Measurements from ENCODE around the gene CPSF6. TPM values are rescaled to one million over a fixed set of nuclear protein-coding genes. Genes with fewer than 3 reads are reported as not detected.

The CPSF6 gene
- total and polyA plus RNA-seq, 2 of the 8 experiments (the other 6 are each of a cell fraction or from before 2014, with no cell fraction given) = 92.7 to 167 TPM

DNA sequence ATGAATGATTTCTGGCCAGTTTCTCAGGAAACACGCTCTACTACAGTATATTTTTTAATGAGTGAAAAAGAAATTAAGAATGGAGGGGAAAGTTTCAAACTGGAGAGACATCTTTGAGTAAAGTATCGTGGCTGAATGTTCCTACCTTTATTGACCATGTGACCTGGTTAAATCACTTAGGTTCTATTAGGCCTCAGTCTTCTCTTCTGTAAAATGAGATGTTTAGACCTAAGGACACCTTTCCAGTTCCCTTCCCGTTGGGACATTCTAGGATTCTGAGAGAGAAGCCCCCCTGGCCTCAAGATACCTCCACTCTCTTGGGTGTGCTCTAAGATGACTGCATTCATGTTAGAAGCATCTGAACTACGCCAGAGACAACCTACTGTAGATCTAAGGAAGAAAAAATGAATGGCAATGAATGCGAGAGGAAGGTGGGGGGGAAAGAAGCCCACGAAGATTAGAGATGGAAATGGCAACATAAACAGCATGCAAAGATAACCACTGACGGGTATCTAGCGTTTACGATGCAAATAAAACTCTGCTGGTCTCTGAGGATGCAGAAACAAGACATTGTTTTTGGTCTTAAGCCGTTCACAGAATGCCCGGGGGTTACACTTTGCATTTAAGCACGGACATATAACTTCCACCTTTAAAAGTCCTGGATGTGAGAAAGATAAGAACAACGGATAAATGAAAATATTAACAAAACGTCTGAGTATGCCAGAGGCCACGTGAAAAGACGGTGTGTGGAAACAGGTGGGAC, 599 bp upstream of the CPSF6 start:
- H3K4me2 ChIP-seq (ENCODE audit: insufficient read depth in 1 of 2, low read depth in 2 of 2, low read length in 2 of 2) = peak overlapping the region; percentile 76 to 98
- peak; percentile 36 for FAIRE-seq
- POLR2A ChIA-PET (ENCODE audit: partially characterized antibody) = interaction anchor here (0.7 to 7.0 kb wide), 9 partner anchors 10 to 84 kb away, joined by 3 to 48 read pairs (median 4); no protein-coding TSS in a partner anchor

More for the DNA sequence above, 599 bp upstream of the CPSF6 start:
- Histone ChIP-seq H3K18ac (ENCODE audit: extremely low read depth, low read length) (peak overlapping the region; percentile 93), H4K91ac (replicated peaks; ENCODE audit: insufficient read length, low read length) (peak overlapping the region; percentile 4), H3K4me3 (ENCODE audit: extremely low read depth in 1 of 4, insufficient read depth in 2 of 4, low read depth in 3 of 4, low read length in 4 of 4) (peak overlapping the region; percentile 44 to 99 (median 65)), H3K23me2 (ENCODE audit: low read depth, low read length) (peaks cover 6% of the 10 kb centered on the region), H4K5ac (ENCODE audit: insufficient read length, low read depth, low read length) (peak overlapping the region; percentile 87), H2BK20ac (ENCODE audit: low read length) (no peak overlapping the region), H3K27ac (ENCODE audit: low read depth, low read length) (peak overlapping the region; percentile 37; the same call in 1 of the 2 replicates), H3K9ac (replicated peaks in 1 of 4; ENCODE audit: extremely low read depth in 1 of 4, low read depth in 3 of 4, low read length in 3 of 4) (peak overlapping the region; percentile 34 to 99 (median 77); a peak in 6 of 7 replicates), H2AK5ac (ENCODE audit: low read depth, low read length) (no peak overlapping the region; the same call in 1 of the 2 replicates), H2AFZ (ENCODE audit: low read length) (peak overlapping the region; percentile 79), H2BK15ac (ENCODE audit: low read length) (peak overlapping the region; percentile 36; the same call in 1 of the 2 replicates), H3K56ac (replicated peaks; ENCODE audit: insufficient read length, low read depth, low read length) (no peak overlapping the region), H3K4me1 (replicated peaks in 1 of 4; ENCODE audit: control insufficient read depth in 3 of 4, insufficient read depth in 4 of 4, low read length in 3 of 4) (peaks cover 0 to 7% (median 5%) of the 10 kb centered on the region in 4 experiments; a peak in 5 of 7 replicates), H3K79me1 (ENCODE audit: low read depth, low read length) (no peaks in the 10 kb centered on the region), H3K23ac (ENCODE audit: insufficient read length) (no peak overlapping the region), H4K20me1 (replicated peaks in 1 of 2; ENCODE audit: control insufficient read depth in 1 of 2, insufficient read depth in 2 of 2, low read length in 2 of 2) (peaks cover 17 to 23% of the 10 kb centered on the region in 2 experiments), H2BK5ac (ENCODE audit: low read depth, low read length) (peak overlapping the region; percentile 48; the same call in 1 of the 2 replicates), H3K79me2 (ENCODE audit: control insufficient read depth in 1 of 2, insufficient read depth in 2 of 2, low read length in 2 of 2) (peaks cover 31 to 40% of the 10 kb centered on the region in 2 experiments), H3K9me3 (ENCODE audit: insufficient read depth in 2 of 2, low read depth in 1 of 2, low read length in 1 of 2) (no peaks in the 10 kb centered on the region), H3K27me3 (replicated peaks in 1 of 4; ENCODE audit: control insufficient read depth in 3 of 4, extremely low read depth in 1 of 4, insufficient read depth in 3 of 4, low read length in 3 of 4) (peaks cover 0 to 1% (median 0%) of the 10 kb centered on the region in 4 experiments; a peak in 1 of 7 replicates), H3K14ac (ENCODE audit: insufficient read length) (no peak overlapping the region), H2BK120ac (replicated peaks; ENCODE audit: low read depth, low read length) (peak overlapping the region; percentile 75), H3K36me3 (ENCODE audit: control insufficient read depth in 2 of 4, insufficient read depth in 4 of 4, low read length in 3 of 4) (peaks cover 0 to 4% (median 0%) of the 10 kb centered on the region in 4 experiments; a peak in 2 of 8 replicates), H4K8ac (ENCODE audit: extremely low read depth, insufficient read depth, low read length) (no peak overlapping the region), H3K4ac (replicated peaks; ENCODE audit: insufficient read length, low read depth, low read length) (peak overlapping the region; percentile 13), H2BK12ac (ENCODE audit: low read depth, low read length) (peak overlapping the region; percentile 53)
- CTCF ChIA-PET (ENCODE audit: partially characterized antibody) = interaction anchor here (1.3 kb wide), 1 partner anchor 15 kb away, joined by 4 read pairs; no protein-coding TSS in a partner anchor
- DNase-seq (ENCODE audit: low read depth in 1 of 2, low spot score in 2 of 2) = no peak
- TF ChIP-seq KDM1A (IDR thresholded peaks at IDR 0.05; ENCODE audit: borderline replicate concordance, low read length) (peak; percentile 75; the same call in 1 of the 2 replicates), SP4 (IDR thresholded peaks at IDR 0.05; ENCODE audit: low read length) (no peak), TCF12 (IDR thresholded peaks at IDR 0.05; ENCODE audit: low read depth, low read length) (no peak), GABPA (IDR thresholded peaks at IDR 0.05; ENCODE audit: borderline replicate concordance, insufficient read depth, low read length) (no peak), RXRA (IDR thresholded peaks at IDR 0.05; ENCODE audit: insufficient read depth, low read depth, low read length) (no peak), YY1 (IDR thresholded peaks at IDR 0.05; ENCODE audit: low read depth, low read length) (no peak), ZNF274 (IDR thresholded peaks at IDR 0.05; ENCODE audit: borderline replicate concordance, extremely low read depth, low read length) (no peak), BACH1 (IDR thresholded peaks at IDR 0.05; ENCODE audit: low read length) (no peak), CREB1 (IDR thresholded peaks at IDR 0.05) (no peak)
- WGBS, 2 experiments (ENCODE audit: extremely low coverage in 1 of 2, insufficient coverage in 1 of 2, insufficient read length in 1 of 2, insufficient replicate concordance in 2 of 2, low coverage in 1 of 2, low lambda C conversion rate in 2 of 2, missing lambda C conversion rate in 1 of 2) = 27% methylated on average over 16 of the region's 16 CpGs; no CpG with 5 or more reads in 1 of the 2 experiments
